Thyroid gland (tissue), 4 donors: Measurements from ENCODE around the gene IARS2.

Source experiments
- CTCF ChIP-seq, 6 experiments: fragments of 200-600 bp in 3 of 6; fragments of 450-650 bp in 3 of 6; sonication (generic) in 3 of 6; IDR thresholded peaks; one replicate each; pipeline ENCODE4 v1.5.1; 2016 to 2019; ENCODE audit warnings: antibody characterized with exemption in 6 of 6, mild to moderate bottlenecking in 2 of 6, inconsistent platforms in 1 of 6, moderate library complexity in 1 of 6
- POLR2A ChIP-seq, 2 donors: fragments of 450-650 bp; IDR thresholded peaks; one replicate each; pipeline ENCODE4 v1.6.1; 2017; ENCODE audit warnings: antibody characterized with exemption in 2 of 2, mild to moderate bottlenecking in 2 of 2, moderate library complexity in 1 of 2

- TF ChIP-seq CTCF (IDR thresholded peaks at IDR 0.05) (peak in 2 of 6 experiments; percentile 19 to 22), POLR2A (IDR thresholded peaks at IDR 0.05) (no peak)
Observed at GRCh38 chr1:220123889-220124288, 30.0 kb downstream of the IARS2 start.
